Measurements from ENCODE around the gene CFAP298. TPM values are rescaled to one million over a fixed set of nuclear protein-coding genes. Genes with fewer than 3 reads are reported as not detected.
A peak's percentile ranks its signal among the peaks of the same experiment; 100 is the strongest.

CFAP298 gene
- total and polyA plus RNA-seq, 10 of the 15 experiments (the other 5 are each of a cell fraction or from before 2014, with no cell fraction given): 9.5 to 79.1 (median 30.2) TPM

- TF ChIP-seq RAD21 (IDR thresholded peaks at IDR 0.05; ENCODE audit: insufficient read depth, low read depth, low read length) (peak; percentile 66), KDM1A (IDR thresholded peaks at IDR 0.05; ENCODE audit: borderline replicate concordance) (no peak), CTCF (IDR thresholded peaks at IDR 0.05 in 2 of 3, conservative IDR thresholded peaks at IDR 0.05 in 1 of 3; ENCODE audit: control insufficient read depth in 2 of 3, extremely low read depth in 1 of 3, insufficient read depth in 1 of 3, low read depth in 3 of 3, low read length in 3 of 3) (peak; percentile 66 to 78 (median 74); a peak in 5 of 6 replicates), SMC3 (IDR thresholded peaks at IDR 0.05; ENCODE audit: borderline replicate concordance, low read length) (peak; percentile 77)
- intact Hi-C loops (cut with micrococcal nuclease; ENCODE audit: unreplicated experiment): loop anchor here (1.0 to 5.0 kb wide), 3 partner anchors 89 to 474 kb away; no protein-coding TSS in a partner anchor
- peaks cover 5% of the 10 kb centered on the region for H3K4me1 ChIP-seq (ENCODE audit: control insufficient read depth, insufficient read depth, low read length)
- no peak overlapping the region for H3K4me2 ChIP-seq (ENCODE audit: control insufficient read depth, insufficient read depth)
- RAD21 ChIA-PET (ENCODE audit: unreplicated experiment): interaction anchor here (1.0 kb wide), 1 partner anchor 173 kb away, joined by 3 read pairs; no protein-coding TSS in a partner anchor
- H3K4me3 ChIP-seq: no peak overlapping the region
- H3K9ac ChIP-seq (ENCODE audit: control insufficient read depth, insufficient read depth, low read length): no peak overlapping the region
- SMC1A ChIA-PET (ENCODE audit: uncharacterized antibody, unreplicated experiment): interaction anchor here (0.8 to 1.0 kb wide), 4 partner anchors 11 to 172 kb away, joined by 3 to 5 read pairs (median 4); no protein-coding TSS in a partner anchor
- no TSS peak for BruUV-seq (replicated peaks)
- FAIRE-seq (no peak), DNase-seq (ENCODE audit: low read depth, low spot score) (no peak), ATAC-seq (peak; percentile 94)
- no peak overlapping the region for H3K27ac ChIP-seq (ENCODE audit: control insufficient read depth, insufficient read depth)
- POLR2A ChIA-PET: no interaction called here
- WGBS (ENCODE audit: insufficient coverage, insufficient replicate concordance, low lambda C conversion rate, missing lambda C conversion rate): 93% methylated on average over 2 of the region's 2 CpGs
- H3K27me3 ChIP-seq (replicated peaks in 1 of 2; ENCODE audit: control insufficient read depth in 2 of 2, insufficient read depth in 2 of 2, low read length in 1 of 2): no peaks in the 10 kb centered on the region
- in situ Hi-C loops (cut with MboI): loop anchor here (10.0 kb wide), 1 partner anchor 171 kb away; no protein-coding TSS in a partner anchor
- H3K36me3 ChIP-seq (ENCODE audit: control insufficient read depth in 2 of 2, insufficient read depth in 2 of 2, low read length in 1 of 2): no peaks in the 10 kb centered on the region; a peak in 1 of 4 replicates
- H3K9me3 ChIP-seq (replicated peaks; ENCODE audit: control insufficient read depth, insufficient read depth, low read length): peaks cover 2% of the 10 kb centered on the region; the same call in 1 of the 3 replicates
- CTCF ChIA-PET: interaction anchor here (0.7 to 1.1 kb wide), 11 partner anchors 22 to 544 kb away, joined by 3 to 12 read pairs (median 4); partner anchors contain the start of gene SYNJ1
- H2AFZ ChIP-seq (ENCODE audit: control insufficient read depth, low read depth, low read length): no peak overlapping the region
- no peaks in the 10 kb centered on the region for H4K20me1 ChIP-seq (ENCODE audit: control insufficient read depth, insufficient read depth)
- H3K79me2 ChIP-seq (ENCODE audit: control insufficient read depth, insufficient read depth, low read length): no peaks in the 10 kb centered on the region
Observed at GRCh38 chr21:32653326-32653901, 41.2 kb upstream of the CFAP298 start.
